T-helper 2 cell treated with Interferon-gamma antibody and Interleukin-4, amounts not matched to agents 5 μg/mL and 100 μg/mL, for 36 hours (primary cell): ENCODE data around the gene ASB14.

Source experiments
- DNase-seq: peaks from one replicate; pipeline ENCODE4 v3.0.0; 2021; ENCODE audit warnings: low spot score
- H3K27ac Mint-ChIP-seq: one replicate; pipeline ENCODE4 v1.8.0; 2021; ENCODE audit warnings: mild to moderate bottlenecking, mixed read lengths
- H3K27me3 Mint-ChIP-seq: one replicate; pipeline ENCODE4 v1.8.0; 2021; ENCODE audit warnings: low read depth, mixed read lengths
- H3K36me3 Mint-ChIP-seq: one replicate; pipeline ENCODE4 v1.8.0; 2021; ENCODE audit warnings: low read depth, mixed read lengths
- H3K4me1 Mint-ChIP-seq: one replicate; pipeline ENCODE4 v1.8.0; 2021; ENCODE audit warnings: low read depth, mixed read lengths
- H3K4me3 Mint-ChIP-seq: one replicate; pipeline ENCODE4 v1.8.0; 2022; ENCODE audit warnings: mild to moderate bottlenecking, moderate library complexity, mixed read lengths
- H3K9me3 Mint-ChIP-seq: one replicate; pipeline ENCODE4 v1.8.0; 2021; ENCODE audit warnings: mixed read lengths

ASB14 gene

DNA sequence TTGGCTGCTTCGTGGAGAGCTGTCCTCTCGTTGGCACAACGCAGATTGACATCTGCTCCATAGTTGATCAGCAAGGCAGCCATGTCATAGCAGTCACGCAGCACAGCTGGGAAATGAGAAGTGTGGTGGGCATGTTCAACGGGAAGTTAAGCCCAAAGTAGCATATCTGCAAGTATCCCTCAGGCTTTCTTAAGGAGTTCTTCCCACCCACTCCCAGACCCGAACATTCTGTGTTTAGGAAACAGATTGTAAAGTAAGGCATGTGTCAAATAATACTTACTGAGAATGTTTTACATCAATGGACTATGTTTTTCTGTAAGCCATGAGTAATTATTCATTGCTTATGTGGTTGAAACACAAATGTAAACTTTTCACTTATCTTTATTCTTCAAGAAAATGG lies 9.2 kb downstream of the ASB14 start:
- no peak for DNase-seq
- Mint-ChIP-seq H3K36me3 (peaks cover 2% of the 10 kb centered on the region), H3K9me3 (peaks cover 5% of the 10 kb centered on the region), H3K4me1 (peaks cover 6% of the 10 kb centered on the region), H3K27ac (no peak overlapping the region), H3K27me3 (peaks cover 2% of the 10 kb centered on the region), H3K4me3 (no peak overlapping the region)

GRCh38 chr3:57281715-57282114 lies 10.8 kb downstream of the ASB14 start:
- H3K4me1 Mint-ChIP-seq = peaks cover 6% of the 10 kb centered on the region
- H3K27ac Mint-ChIP-seq = no peak overlapping the region
- H3K36me3 Mint-ChIP-seq = peaks cover 3% of the 10 kb centered on the region
- H3K9me3 Mint-ChIP-seq = peaks cover 5% of the 10 kb centered on the region
- no peak for DNase-seq
- peaks cover under 1% of the 10 kb centered on the region for H3K27me3 Mint-ChIP-seq
- no peak overlapping the region for H3K4me3 Mint-ChIP-seq

GRCh38 chr3:57279685-57280084 lies 12.8 kb downstream of the ASB14 start:
- no peak overlapping the region for H3K27ac Mint-ChIP-seq
- peaks cover 5% of the 10 kb centered on the region for H3K36me3 Mint-ChIP-seq
- H3K4me3 Mint-ChIP-seq = no peak overlapping the region
- no peaks in the 10 kb centered on the region for H3K9me3 Mint-ChIP-seq
- DNase-seq = no peak
- H3K27me3 Mint-ChIP-seq = no peaks in the 10 kb centered on the region
- peaks cover 6% of the 10 kb centered on the region for H3K4me1 Mint-ChIP-seq

- H3K36me3 Mint-ChIP-seq = peaks cover 8% of the 10 kb centered on the region
- H3K27ac Mint-ChIP-seq = no peak overlapping the region
- H3K9me3 Mint-ChIP-seq = no peaks in the 10 kb centered on the region
- no peak overlapping the region for H3K4me3 Mint-ChIP-seq
- no peak for DNase-seq
- no peaks in the 10 kb centered on the region for H3K27me3 Mint-ChIP-seq
- peaks cover 6% of the 10 kb centered on the region for H3K4me1 Mint-ChIP-seq
Measured at GRCh38 chr3:57278237-57278636, 14.2 kb downstream of the ASB14 start.

GRCh38 chr3:57275393-57275792 lies 17.1 kb downstream of the ASB14 start:
- no peak overlapping the region for H3K4me3 Mint-ChIP-seq
- H3K36me3 Mint-ChIP-seq = peaks cover 16% of the 10 kb centered on the region
- H3K27me3 Mint-ChIP-seq = no peaks in the 10 kb centered on the region
- H3K4me1 Mint-ChIP-seq = no peaks in the 10 kb centered on the region
- no peak for DNase-seq
- no peaks in the 10 kb centered on the region for H3K9me3 Mint-ChIP-seq
- no peak overlapping the region for H3K27ac Mint-ChIP-seq

DNA sequence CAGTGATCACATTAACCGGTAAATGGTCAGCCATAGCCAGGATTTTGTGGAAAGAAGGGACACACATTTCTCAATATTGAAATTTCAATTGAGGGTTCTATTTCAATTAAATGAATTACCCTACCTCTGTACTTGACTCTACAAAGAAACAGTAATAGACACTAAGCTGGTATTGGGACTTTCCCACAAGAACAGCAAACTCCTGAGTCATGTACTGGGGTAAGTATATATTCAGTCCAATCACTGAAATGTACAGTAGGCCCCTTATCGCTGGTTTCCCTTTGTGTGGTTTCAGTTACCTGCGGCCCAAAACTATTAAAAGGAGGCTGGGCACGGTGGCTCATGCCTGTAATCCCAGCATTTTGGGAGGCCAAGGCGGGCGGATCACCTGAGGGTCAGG lies 17.6 kb downstream of the ASB14 start:
- no peak for DNase-seq
- Mint-ChIP-seq H3K9me3 (no peaks in the 10 kb centered on the region), H3K36me3 (peaks cover 15% of the 10 kb centered on the region), H3K27ac (no peak overlapping the region), H3K4me1 (no peaks in the 10 kb centered on the region), H3K27me3 (no peaks in the 10 kb centered on the region), H3K4me3 (no peak overlapping the region)

- no peaks in the 10 kb centered on the region for H3K4me1 Mint-ChIP-seq
- no peaks in the 10 kb centered on the region for H3K27me3 Mint-ChIP-seq
- peaks cover 4% of the 10 kb centered on the region for H3K9me3 Mint-ChIP-seq
- H3K27ac Mint-ChIP-seq = no peak overlapping the region
- H3K36me3 Mint-ChIP-seq = peaks cover 54% of the 10 kb centered on the region
- DNase-seq = no peak
- H3K4me3 Mint-ChIP-seq = no peak overlapping the region
Measured at GRCh38 chr3:57268416-57268815, 24.1 kb downstream of the ASB14 start.

DNA sequence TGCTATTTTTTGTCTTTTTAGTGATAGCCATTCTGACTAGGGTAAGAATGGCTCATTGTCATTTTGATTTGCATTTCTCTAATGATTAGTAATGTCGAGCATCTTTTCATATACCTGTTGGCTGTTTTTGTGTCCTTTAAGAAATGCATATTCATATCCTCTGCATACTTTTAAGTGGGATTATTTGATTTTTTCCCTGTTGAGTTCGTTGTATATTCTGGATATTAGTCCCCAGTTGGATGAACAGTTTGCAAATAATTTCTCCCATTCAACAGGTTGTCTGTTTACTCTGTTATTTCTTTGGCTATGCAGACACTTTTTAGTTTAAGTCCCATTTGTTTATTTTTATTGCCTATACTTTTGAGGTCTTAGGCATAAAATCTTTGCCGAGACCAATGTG lies 30.6 kb downstream of the ASB14 start:
- Mint-ChIP-seq H3K4me3 (no peak overlapping the region), H3K36me3 (peaks cover 68% of the 10 kb centered on the region), H3K4me1 (no peaks in the 10 kb centered on the region), H3K27ac (no peak overlapping the region), H3K9me3 (peaks cover 10% of the 10 kb centered on the region), H3K27me3 (no peaks in the 10 kb centered on the region)
- DNase-seq = no peak

GRCh38 chr3:57261119-57261518 lies 31.4 kb downstream of the ASB14 start:
- Mint-ChIP-seq H3K27me3 (no peaks in the 10 kb centered on the region), H3K9me3 (peaks cover 10% of the 10 kb centered on the region), H3K4me1 (no peaks in the 10 kb centered on the region), H3K4me3 (no peak overlapping the region), H3K36me3 (peaks cover 60% of the 10 kb centered on the region), H3K27ac (no peak overlapping the region)
- DNase-seq = no peak

- H3K9me3 Mint-ChIP-seq = peaks cover 4% of the 10 kb centered on the region
Measured at GRCh38 chr3:57257678-57258077, 34.8 kb downstream of the ASB14 start.

GRCh38 chr3:57256844-57257243 lies 35.6 kb downstream of the ASB14 start:
- no peak overlapping the region for H3K4me3 Mint-ChIP-seq
- DNase-seq = no peak
- no peak overlapping the region for H3K27ac Mint-ChIP-seq
- no peaks in the 10 kb centered on the region for H3K27me3 Mint-ChIP-seq
- peaks cover 39% of the 10 kb centered on the region for H3K36me3 Mint-ChIP-seq
- no peaks in the 10 kb centered on the region for H3K4me1 Mint-ChIP-seq
- peaks cover under 1% of the 10 kb centered on the region for H3K9me3 Mint-ChIP-seq

More at GRCh38 chr3:57257678-57258077, 34.8 kb downstream of the ASB14 start:
- Mint-ChIP-seq H3K4me1 (no peaks in the 10 kb centered on the region), H3K27me3 (no peaks in the 10 kb centered on the region), H3K36me3 (peaks cover 42% of the 10 kb centered on the region), H3K27ac (no peak overlapping the region), H3K4me3 (no peak overlapping the region)
- DNase-seq = no peak

DNA sequence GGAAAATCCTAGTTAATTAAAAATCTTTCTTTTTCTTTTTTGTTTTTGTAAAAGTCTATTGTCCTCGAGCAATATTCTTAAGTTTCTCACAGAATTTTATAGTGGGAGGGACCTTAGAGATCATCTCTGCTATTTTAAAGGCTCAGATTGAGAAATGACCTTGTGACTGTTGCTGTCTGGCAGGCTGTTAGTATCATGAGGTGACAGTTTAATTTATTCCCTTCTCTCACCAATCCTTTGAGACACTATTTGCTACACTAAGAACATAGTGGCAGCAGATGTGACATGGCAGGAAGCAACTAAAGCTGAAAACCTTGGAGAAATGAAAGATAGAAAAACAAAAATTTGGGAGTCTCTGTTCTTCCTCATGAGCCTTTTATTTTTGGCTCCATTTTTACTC lies 40.1 kb downstream of the ASB14 start:
- Mint-ChIP-seq H3K4me3 (no peak overlapping the region), H3K36me3 (peaks cover 33% of the 10 kb centered on the region), H3K27ac (no peak overlapping the region), H3K9me3 (no peaks in the 10 kb centered on the region), H3K4me1 (no peaks in the 10 kb centered on the region), H3K27me3 (no peaks in the 10 kb centered on the region)
- DNase-seq = no peak

DNA sequence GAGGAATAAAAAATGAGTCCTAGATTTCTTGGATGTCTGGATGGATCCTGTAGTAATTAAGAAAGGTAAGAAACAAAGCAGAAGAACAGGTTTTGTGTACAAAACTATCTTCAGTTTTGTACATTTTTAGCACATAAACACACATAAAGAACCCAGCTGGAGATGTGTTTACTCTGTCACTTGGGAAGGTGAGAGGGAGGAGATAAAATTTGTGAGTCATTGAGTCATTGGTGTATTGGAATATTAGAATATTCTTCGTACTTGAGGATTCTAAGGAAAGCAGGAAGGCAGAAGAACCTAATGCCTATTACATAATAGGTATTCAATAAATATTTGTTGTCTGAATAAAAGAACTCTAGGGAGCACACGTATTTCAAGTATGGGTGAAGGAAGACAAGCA lies 47.5 kb downstream of the ASB14 start:
- no peak overlapping the region for H3K4me3 Mint-ChIP-seq
- peaks cover 47% of the 10 kb centered on the region for H3K36me3 Mint-ChIP-seq
- DNase-seq = no peak

DNA sequence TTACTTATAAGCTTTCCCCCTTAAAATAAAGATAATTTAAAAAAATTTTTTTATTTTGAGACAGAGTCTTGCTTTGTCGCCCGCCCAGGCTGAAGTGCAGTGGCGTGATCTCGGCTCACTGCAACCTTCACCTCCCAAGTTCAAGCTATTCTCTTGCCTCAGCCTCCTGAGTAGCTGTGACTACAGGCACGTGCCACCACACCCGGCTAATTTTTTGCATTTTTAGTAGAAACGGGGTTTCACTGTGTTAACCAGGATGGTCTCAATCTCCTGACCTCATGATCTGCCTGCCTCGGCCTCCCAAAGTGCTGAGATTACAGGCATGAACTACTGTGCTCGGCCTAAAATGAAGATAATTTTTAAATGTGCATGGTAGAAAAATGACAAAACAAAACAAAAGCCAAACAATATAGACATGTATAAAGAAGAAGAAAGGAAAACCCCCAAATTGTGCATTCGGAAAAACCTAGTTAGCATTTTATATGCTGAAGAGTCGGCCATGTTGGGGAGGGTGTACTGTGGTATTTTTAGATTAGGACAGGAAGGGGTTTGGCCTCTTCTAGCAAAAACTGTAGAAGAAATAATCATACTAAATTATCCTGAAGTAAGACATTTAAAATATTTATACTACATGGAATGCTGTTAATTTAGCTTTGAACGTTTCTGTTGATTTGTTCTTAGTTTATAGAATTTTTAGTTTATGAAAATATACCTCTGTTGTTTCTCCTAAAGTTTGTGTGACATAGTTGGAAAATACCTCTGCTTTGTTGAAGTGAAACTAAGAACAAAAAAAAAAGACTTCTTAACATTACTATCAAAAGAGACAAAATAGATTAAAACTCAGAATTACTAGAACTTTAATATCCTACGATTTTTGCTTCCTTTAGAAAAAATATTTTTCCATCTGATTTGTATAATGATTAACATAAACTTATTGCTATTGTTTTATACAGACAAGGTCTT lies 57.6 kb downstream of the ASB14 start:
- H3K4me1 Mint-ChIP-seq = peaks cover 12% of the 10 kb centered on the region
- no peak overlapping the region for H3K4me3 Mint-ChIP-seq
- H3K36me3 Mint-ChIP-seq = peaks cover 27% of the 10 kb centered on the region
- H3K9me3 Mint-ChIP-seq = no peaks in the 10 kb centered on the region
- H3K27ac Mint-ChIP-seq = no peak overlapping the region
- H3K27me3 Mint-ChIP-seq = no peaks in the 10 kb centered on the region
- no peak for DNase-seq

More for the DNA sequence above, 47.5 kb downstream of the ASB14 start:
- Mint-ChIP-seq H3K27me3 (no peaks in the 10 kb centered on the region), H3K9me3 (no peaks in the 10 kb centered on the region), H3K27ac (no peak overlapping the region), H3K4me1 (no peaks in the 10 kb centered on the region)

DNA sequence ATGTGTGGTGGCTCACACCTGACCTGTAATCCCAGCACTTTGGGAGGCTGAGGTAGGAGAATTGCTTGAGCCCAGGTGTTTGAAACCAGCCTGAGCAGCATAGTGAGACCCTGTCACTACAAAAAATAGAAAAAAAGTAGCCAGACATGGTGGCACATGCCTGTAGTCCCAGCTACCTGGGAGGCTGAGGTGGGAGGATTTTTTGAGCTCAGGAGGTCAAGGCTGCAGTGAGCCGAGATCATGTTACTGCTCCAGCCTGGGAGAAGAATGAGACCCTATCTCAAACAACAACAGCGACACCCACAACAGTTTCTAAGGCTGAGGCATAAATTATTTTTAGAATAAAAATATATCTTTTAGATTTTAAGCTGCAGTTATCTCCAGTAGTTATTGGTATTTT lies 58.7 kb downstream of the ASB14 start:
- DNase-seq = no peak
- peaks cover 18% of the 10 kb centered on the region for H3K36me3 Mint-ChIP-seq
- peaks cover 21% of the 10 kb centered on the region for H3K4me1 Mint-ChIP-seq
- no peak overlapping the region for H3K27ac Mint-ChIP-seq
- H3K4me3 Mint-ChIP-seq = no peak overlapping the region
- no peaks in the 10 kb centered on the region for H3K9me3 Mint-ChIP-seq
- no peaks in the 10 kb centered on the region for H3K27me3 Mint-ChIP-seq
